NT2/D1 (cell line): ENCODE data around the gene SNN.

Experiments
- DNase-seq: peaks from one replicate; pipeline ENCODE4 v3.0.0-alpha.2; 2011; ENCODE audit warnings: low read depth, low spot score
- H3K27me3 ChIP-seq: 2 replicates; pipeline ENCODE4 v1.6.0; 2011; ENCODE audit warnings: mild to moderate bottlenecking; ENCODE audit not compliant: insufficient read length, insufficient read depth
- H3K36me3 ChIP-seq: 2 replicates; pipeline ENCODE4 v1.6.1; 2011; ENCODE audit warnings: mild to moderate bottlenecking, low read length, mixed read lengths; ENCODE audit not compliant: insufficient read depth, insufficient read length
- H3K4me1 ChIP-seq: 2 replicates; pipeline ENCODE4 v1.5.1; 2011; ENCODE audit not compliant: insufficient read depth, insufficient read length
- H3K4me3 ChIP-seq: 2 replicates; pipeline ENCODE4 v1.5.1; 2011; ENCODE audit warnings: low read depth; ENCODE audit not compliant: insufficient read length
- H3K9ac ChIP-seq: 2 replicates; pipeline ENCODE4 v1.6.0; 2011; ENCODE audit warnings: low read depth; ENCODE audit not compliant: insufficient read length
- H3K9me3 ChIP-seq: 2 replicates; pipeline ENCODE4 v1.5.1; 2011; ENCODE audit warnings: mild to moderate bottlenecking, low read length; ENCODE audit not compliant: insufficient read depth
- SUZ12 ChIP-seq: IDR thresholded peaks from 2 replicates; pipeline ENCODE4 v1.6.1; 2011; ENCODE audit not compliant: insufficient read length, insufficient read depth; ENCODE audit errors: extremely low read depth
- YY1 ChIP-seq: IDR thresholded peaks from 2 replicates; pipeline ENCODE4 v1.6.1; 2011; ENCODE audit not compliant: insufficient read length, insufficient read depth
- ZNF274 ChIP-seq: IDR thresholded peaks from 2 replicates; pipeline ENCODE4 v1.6.1; 2011; ENCODE audit warnings: mild to moderate bottlenecking, low read depth, low read length

Gene SNN

GRCh38 chr16:11640987-11641817 is 27.1 kb upstream of the SNN start:
- Histone ChIP-seq H3K4me3 (no peak overlapping the region), H3K9ac (peak overlapping the region; percentile 63), H3K9me3 (no peaks in the 10 kb centered on the region)

DNA sequence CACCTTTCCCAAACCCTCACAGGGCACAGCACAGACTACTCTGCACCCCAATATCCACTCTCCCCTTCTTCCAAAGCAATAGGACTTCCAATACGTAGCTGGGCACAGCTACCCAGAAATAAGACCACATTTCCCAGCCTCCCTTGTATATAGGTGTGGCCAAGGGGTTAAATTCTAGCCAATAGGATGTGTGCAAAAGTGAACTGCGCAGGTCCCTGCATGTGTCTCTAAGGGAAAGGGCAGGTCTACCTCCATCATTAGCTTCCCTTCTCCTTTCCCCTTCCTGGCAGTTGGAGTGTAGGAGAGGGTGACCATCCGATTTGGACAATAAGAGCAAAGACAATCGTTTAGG is 25.5 kb upstream of the SNN start:
- no peak overlapping the region for H3K4me3 ChIP-seq
- no peaks in the 10 kb centered on the region for H3K27me3 ChIP-seq
- H3K9me3 ChIP-seq: no peaks in the 10 kb centered on the region
- DNase-seq: no peak
- H3K36me3 ChIP-seq: no peaks in the 10 kb centered on the region
- H3K4me1 ChIP-seq: peaks cover 10% of the 10 kb centered on the region
- TF ChIP-seq SUZ12 (no peak), ZNF274 (no peak), YY1 (no peak)
- H3K9ac ChIP-seq: no peak overlapping the region

More at GRCh38 chr16:11640987-11641817, 27.1 kb upstream of the SNN start:
- DNase-seq: peak; percentile 20
- no peaks in the 10 kb centered on the region for H3K27me3 ChIP-seq
- no peaks in the 10 kb centered on the region for H3K36me3 ChIP-seq
- H3K4me1 ChIP-seq: peaks cover 10% of the 10 kb centered on the region
- TF ChIP-seq ZNF274: no peak
- TF ChIP-seq SUZ12: no peak

DNA sequence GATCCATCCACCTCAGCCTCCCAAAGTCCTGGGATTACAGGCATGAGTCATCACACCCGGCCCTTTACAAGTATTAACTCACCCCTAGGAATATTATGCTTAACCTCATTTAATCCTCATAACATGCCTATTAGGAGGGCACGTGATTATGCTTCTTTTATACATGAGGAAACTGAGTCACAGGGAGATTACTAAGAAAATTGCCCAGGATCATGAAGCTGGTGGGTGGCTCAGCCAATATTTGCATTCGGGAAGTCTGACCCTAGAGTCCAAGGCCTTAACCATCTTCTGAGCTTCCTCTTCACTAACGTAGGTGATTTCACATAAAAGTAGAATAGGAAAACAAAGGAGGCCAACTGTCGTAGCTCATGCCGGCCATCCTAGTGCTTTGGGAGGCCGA is 19.0 kb upstream of the SNN start:
- no peaks in the 10 kb centered on the region for H3K27me3 ChIP-seq
- TF ChIP-seq SUZ12 (no peak), YY1 (no peak), ZNF274 (no peak)
- no peak overlapping the region for H3K4me3 ChIP-seq
- no peaks in the 10 kb centered on the region for H3K4me1 ChIP-seq
- H3K9ac ChIP-seq: no peak overlapping the region
- no peaks in the 10 kb centered on the region for H3K9me3 ChIP-seq
- DNase-seq: no peak
- no peaks in the 10 kb centered on the region for H3K36me3 ChIP-seq

DNA sequence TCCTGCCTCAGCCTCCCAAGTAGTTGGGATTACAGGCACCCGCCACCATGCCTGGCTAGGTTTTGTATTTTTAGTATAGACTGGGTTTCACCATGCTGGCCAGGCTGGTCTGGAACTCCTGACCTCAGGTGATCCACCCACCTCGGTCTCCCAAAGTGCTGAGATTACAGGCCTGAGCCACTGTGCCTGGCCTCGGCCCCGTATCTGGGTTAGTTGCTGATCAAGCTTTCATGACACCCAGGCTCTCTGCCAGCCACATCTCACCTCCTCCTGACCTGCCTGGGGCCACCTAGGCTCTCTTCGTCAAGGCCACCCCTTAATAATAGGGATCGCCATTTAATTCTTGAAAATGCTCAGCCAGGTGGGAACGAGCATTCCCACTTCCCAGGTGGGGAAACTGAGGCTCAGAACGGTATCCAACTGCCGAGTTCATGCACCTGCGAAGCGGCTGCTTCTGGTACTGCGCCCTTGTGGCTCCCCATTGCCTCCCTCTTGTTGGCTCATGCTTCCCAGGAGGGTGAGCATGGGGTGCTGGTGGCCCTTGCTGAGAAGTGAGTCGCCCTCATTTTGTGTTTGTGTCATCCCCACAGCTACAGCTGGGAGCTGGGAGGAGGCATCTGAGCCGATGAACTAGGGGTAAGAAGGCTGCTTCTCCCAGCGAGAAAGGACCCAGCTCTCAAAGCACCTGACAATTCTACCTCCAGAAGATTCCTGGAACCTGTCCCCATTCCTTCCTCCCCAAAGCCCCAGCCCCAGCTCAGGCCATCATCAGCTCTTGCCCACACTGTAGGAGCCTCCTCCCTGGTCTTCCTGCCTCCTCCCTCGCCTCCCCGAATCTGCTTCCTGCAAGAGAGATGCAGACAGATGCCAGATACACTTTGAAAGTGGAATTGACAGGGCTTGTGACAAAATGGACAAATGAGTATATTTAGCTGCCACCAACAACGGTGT is 17.3 kb upstream of the SNN start:
- no peak for TF ChIP-seq YY1
- TF ChIP-seq SUZ12: no peak
- no peak overlapping the region for H3K9ac ChIP-seq
- H3K27me3 ChIP-seq: no peaks in the 10 kb centered on the region
- H3K4me1 ChIP-seq: peaks cover 4% of the 10 kb centered on the region
- no peak for DNase-seq
- H3K36me3 ChIP-seq: no peaks in the 10 kb centered on the region
- H3K9me3 ChIP-seq: no peaks in the 10 kb centered on the region
- no peak overlapping the region for H3K4me3 ChIP-seq

GRCh38 chr16:11651796-11652195 is 16.5 kb upstream of the SNN start:
- no peak overlapping the region for H3K9ac ChIP-seq
- no peak for DNase-seq
- H3K9me3 ChIP-seq: no peaks in the 10 kb centered on the region
- H3K27me3 ChIP-seq: no peaks in the 10 kb centered on the region
- TF ChIP-seq ZNF274: no peak
- H3K4me3 ChIP-seq: no peak overlapping the region
- no peaks in the 10 kb centered on the region for H3K36me3 ChIP-seq
- peaks cover 4% of the 10 kb centered on the region for H3K4me1 ChIP-seq

GRCh38 chr16:11655655-11656054 is 12.6 kb upstream of the SNN start:
- peak overlapping the region; percentile 32 for H3K9ac ChIP-seq
- DNase-seq: no peak
- no peak for TF ChIP-seq YY1
- TF ChIP-seq ZNF274: no peak
- TF ChIP-seq SUZ12: no peak
- no peak overlapping the region for H3K4me3 ChIP-seq
- H3K9me3 ChIP-seq: no peaks in the 10 kb centered on the region
- peaks cover 15% of the 10 kb centered on the region for H3K4me1 ChIP-seq
- H3K27me3 ChIP-seq: no peaks in the 10 kb centered on the region
- no peaks in the 10 kb centered on the region for H3K36me3 ChIP-seq

DNA sequence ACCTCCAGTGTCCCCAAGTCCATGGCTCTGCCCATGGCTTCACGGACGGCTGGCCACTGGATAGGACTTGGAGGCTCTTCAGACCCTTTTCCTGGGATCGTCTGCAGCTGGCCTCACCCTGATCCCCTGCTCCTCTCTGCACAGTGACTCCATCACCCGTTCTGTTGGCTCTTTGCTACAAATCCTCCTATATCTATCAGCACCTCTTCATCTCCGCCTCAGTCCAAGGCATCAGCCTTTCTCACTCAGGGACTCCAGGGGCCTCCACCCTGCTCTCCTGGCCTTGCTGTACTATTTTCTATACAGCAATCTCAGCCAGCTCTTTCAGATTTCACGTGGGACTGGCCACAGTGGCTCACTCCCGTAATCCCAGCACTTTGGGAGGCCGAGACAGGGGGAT is 10.7 kb upstream of the SNN start:
- Histone ChIP-seq H3K9ac (no peak overlapping the region), H3K4me3 (no peak overlapping the region), H3K36me3 (no peaks in the 10 kb centered on the region), H3K4me1 (peaks cover 15% of the 10 kb centered on the region), H3K9me3 (no peaks in the 10 kb centered on the region), H3K27me3 (no peaks in the 10 kb centered on the region)
- TF ChIP-seq SUZ12: no peak
- TF ChIP-seq ZNF274: no peak
- TF ChIP-seq YY1: no peak
- no peak for DNase-seq
